Skin epidermis (tissue), 12 donors: ENCODE results near the gene KCNE3.
"Not testable (repeated sequence)": the region's sequence is repeated elsewhere in the genome, so short reads cannot be mapped to it uniquely, and the experiment has no call there.

Source experiments
- H3K27ac ChIP-seq, 21 experiments: fragments of 200-600 bp; sonication (generic) in 11 of 21; one replicate each; pipeline ENCODE4 v1.5.0; 2020; ENCODE audit warnings: mild to moderate bottlenecking in 3 of 21, inconsistent platforms in 2 of 21, moderate library complexity in 2 of 21
- H3K4me3 ChIP-seq, 7 experiments: fragments of 200-600 bp; sonication (generic) in 2 of 7; one replicate each; pipeline ENCODE4 v1.5.0; 2020; ENCODE audit warnings: inconsistent platforms in 2 of 7, mild to moderate bottlenecking in 2 of 7, moderate library complexity in 1 of 7

KCNE3 gene

GRCh38 chr11:74447720-74448119, 19.6 kb downstream of the KCNE3 start:
- Histone ChIP-seq H3K27ac (no peak overlapping the region), H3K4me3 (no peak overlapping the region)

GRCh38 chr11:74446532-74446938, 20.8 kb downstream of the KCNE3 start:
- no peak overlapping the region for H3K4me3 ChIP-seq
- no peak overlapping the region for H3K27ac ChIP-seq

GRCh38 chr11:74444173-74444826, 23.0 kb downstream of the KCNE3 start:
- Histone ChIP-seq H3K27ac (no peak overlapping the region), H3K4me3 (no peak overlapping the region)

- Histone ChIP-seq H3K4me3 (no peak overlapping the region), H3K27ac (no peak overlapping the region)
Observed at GRCh38 chr11:74443071-74443864, 24.1 kb downstream of the KCNE3 start.

- H3K4me3 ChIP-seq: no peak overlapping the region
- no peak overlapping the region for H3K27ac ChIP-seq
Observed at GRCh38 chr11:74442636-74443035, 24.7 kb downstream of the KCNE3 start.

GRCh38 chr11:74438681-74439080, 28.7 kb downstream of the KCNE3 start:
- no peak overlapping the region for H3K4me3 ChIP-seq
- no peak overlapping the region for H3K27ac ChIP-seq

- Histone ChIP-seq H3K27ac (no peak overlapping the region), H3K4me3 (no peak overlapping the region)
Observed at GRCh38 chr11:74437441-74438042, 29.8 kb downstream of the KCNE3 start.

- Histone ChIP-seq H3K4me3 (no peak overlapping the region), H3K27ac (no peak overlapping the region)
Observed at GRCh38 chr11:74434528-74434927, 32.8 kb downstream of the KCNE3 start.

GRCh38 chr11:74429205-74429604, 38.1 kb downstream of the KCNE3 start:
- Histone ChIP-seq H3K27ac (no peak overlapping the region), H3K4me3 (no peak overlapping the region)

GRCh38 chr11:74427384-74427886, 39.9 kb downstream of the KCNE3 start:
- Histone ChIP-seq H3K4me3 (no peak overlapping the region), H3K27ac (no peak overlapping the region)

GRCh38 chr11:74425100-74425499, 42.2 kb downstream of the KCNE3 start:
- Histone ChIP-seq H3K4me3 (no peak overlapping the region), H3K27ac (no peak overlapping the region)

GRCh38 chr11:74418509-74418895, 48.8 kb downstream of the KCNE3 start:
- H3K27ac ChIP-seq: peak overlapping the region in 11 of 21 experiments; percentile 6 to 75 (median 42)
- no peak overlapping the region for H3K4me3 ChIP-seq

GRCh38 chr11:74417860-74418508, 49.4 kb downstream of the KCNE3 start:
- Histone ChIP-seq H3K4me3 (no peak overlapping the region), H3K27ac (peak overlapping the region in 17 of 21 experiments; percentile 1 to 76 (median 38))

GRCh38 chr11:74417379-74417804, 50.0 kb downstream of the KCNE3 start:
- peak overlapping the region in 14 of 21 experiments; percentile 5 to 75 (median 39) for H3K27ac ChIP-seq
- no peak overlapping the region for H3K4me3 ChIP-seq

- H3K27ac ChIP-seq, H3K4me3 ChIP-seq: not testable (repeated sequence)
Observed at GRCh38 chr11:74416974-74417373, 50.4 kb downstream of the KCNE3 start.

- Histone ChIP-seq H3K4me3 (no peak overlapping the region), H3K27ac (no peak overlapping the region)
Observed at GRCh38 chr11:74412733-74413359, 54.5 kb downstream of the KCNE3 start.

GRCh38 chr11:74412321-74412720, 55.0 kb downstream of the KCNE3 start:
- H3K4me3 ChIP-seq: no peak overlapping the region
- no peak overlapping the region for H3K27ac ChIP-seq

- H3K27ac ChIP-seq: no peak overlapping the region
Observed at GRCh38 chr11:74409633-74410032, 57.7 kb downstream of the KCNE3 start.

More at GRCh38 chr11:74409633-74410032, 57.7 kb downstream of the KCNE3 start:
- H3K4me3 ChIP-seq: no peak overlapping the region
